A549 (cell line): ENCODE measurements around the gene FER. TPM values are rescaled to one million over a fixed set of nuclear protein-coding genes. Genes with fewer than 3 reads are reported as not detected.
A peak's percentile ranks its signal among the peaks of the same experiment; 100 is the strongest.

Source experiments
- ATAC-seq, 2 experiments: fragments of 200-7000 bp in 1 of 2; fragments of >200 bp in 1 of 2; cut with Nextera tagmentation in 1 of 2; cut with Tn5 transposase in 1 of 2; 3 replicates each; pipeline versions ENCODE4 v1.8.0 to v1.9.1; 2018 to 2020; ENCODE audit warnings: mild to moderate bottlenecking in 1 of 2, moderate library complexity in 1 of 2
- CTCF ChIA-PET: fragments of 300-600 bp; sonication (Branson Sonifier 250); formaldehyde crosslinking; extraction: SDS; loops from one replicate; lab custom pipeline; 2021; ENCODE audit warnings: antibody characterized with exemption, inconsistent platforms; lab: Yijun Ruan, JAX
- POLR2A ChIA-PET: fragments of 350-600 bp; formaldehyde crosslinking; extraction: SDS; loops from one replicate; lab custom pipeline; 2021; ENCODE audit warnings: antibody characterized with exemption, inconsistent platforms; lab: Yijun Ruan, JAX
- DNase-seq, 2 experiments: peaks; one replicate each; pipeline versions ENCODE4 v3.0.0 to v3.0.0-alpha.2; 2011 to 2016; ENCODE audit warnings: low read depth in 1 of 2, low spot score in 1 of 2
- FAIRE-seq: peaks from 2 replicates; lab custom pipeline; 2011; peaks lifted over from hg19 to GRCh38; lab: Jason Lieb, UNC
- H3K27ac ChIP-seq, 2 experiments: fragments of >200 bp; sonication (Bioruptor Twin); formaldehyde crosslinking; 3 replicates each; pipeline ENCODE4 v1.5.1; 2016 to 2017
- H3K4me1 ChIP-seq: fragments of >200 bp; sonication (Bioruptor Twin); formaldehyde crosslinking; 3 replicates; pipeline ENCODE4 v1.6.1; 2016
- H3K4me2 ChIP-seq: fragments of >200 bp; sonication (Bioruptor Twin); formaldehyde crosslinking; 3 replicates; pipeline ENCODE4 v1.6.1; 2016
- H3K4me3 ChIP-seq: fragments of >200 bp; sonication (Bioruptor Twin); formaldehyde crosslinking; 3 replicates; pipeline ENCODE4 v1.5.1; 2016
- H3K9me3 ChIP-seq: fragments of >200 bp; sonication (Bioruptor Twin); formaldehyde crosslinking; 3 replicates; pipeline ENCODE4 v1.6.1; 2016
- BHLHE40 ChIP-seq: IDR thresholded peaks from 2 replicates; pipeline ENCODE4 v1.6.1; 2012; ENCODE audit warnings: low read depth, low read length, inconsistent platforms
- CBX2 ChIP-seq: fragments of 200-600 bp; sonication (generic); IDR thresholded peaks from 2 replicates; pipeline ENCODE4 v1.6.1; 2016; ENCODE audit warnings: low read depth, mild to moderate bottlenecking, borderline replicate concordance
- CEBPB ChIP-seq, 2 experiments: fragments of >200 bp in 1 of 2; sonication (Bioruptor Twin) in 1 of 2; formaldehyde crosslinking in 1 of 2; IDR thresholded peaks; 2 replicates each; pipeline ENCODE4 v1.6.1; 2012 to 2016
- CHD2 ChIP-seq: fragments of 150-350 bp; IDR thresholded peaks from 2 replicates; pipeline ENCODE4 v1.6.1; 2014; ENCODE audit warnings: low read length; ENCODE audit not compliant: partially characterized antibody
- CHD4 ChIP-seq: fragments of 200-600 bp; sonication (generic); IDR thresholded peaks from 2 replicates; pipeline ENCODE4 v1.6.1; 2016; ENCODE audit warnings: antibody characterized with exemption, mild to moderate bottlenecking, borderline replicate concordance
- EHF ChIP-seq: fragments of 250-450 bp; sonication (Bioruptor Pico); IDR thresholded peaks from 2 replicates; pipeline ENCODE4 v1.5.0; 2020; ENCODE audit warnings: mild to moderate bottlenecking
- EHMT2 ChIP-seq: fragments of 200-600 bp; sonication (generic); IDR thresholded peaks from 2 replicates; pipeline ENCODE4 v1.6.1; 2016; ENCODE audit warnings: antibody characterized with exemption, low read depth, mild to moderate bottlenecking, moderate library complexity
- EP300 ChIP-seq, 2 experiments: fragments of >200 bp; sonication (Bioruptor Twin); formaldehyde crosslinking; IDR thresholded peaks; 2 replicates in 1 of 2; 3 replicates in 1 of 2; pipeline ENCODE4 v1.6.1; 2016 to 2017
- ESRRA ChIP-seq: fragments of 150-350 bp; IDR thresholded peaks from 2 replicates; pipeline ENCODE4 v1.6.1; 2014; ENCODE audit warnings: mild to moderate bottlenecking, low read length, borderline replicate concordance
- FOSB ChIP-seq: fragments of 250-450 bp; sonication (Bioruptor Pico); IDR thresholded peaks from 2 replicates; pipeline ENCODE4 v1.5.0; 2020; ENCODE audit warnings: mild to moderate bottlenecking, moderate library complexity
- FOXS1 ChIP-seq: fragments of 250-450 bp; sonication (Bioruptor Pico); IDR thresholded peaks from 2 replicates; pipeline ENCODE4 v1.5.0; 2020; ENCODE audit warnings: mild to moderate bottlenecking, moderate library complexity
- GATA3 ChIP-seq: IDR thresholded peaks from 2 replicates; pipeline ENCODE4 v1.6.1; 2012; ENCODE audit warnings: borderline replicate concordance
- HDAC2 ChIP-seq: fragments of 200-600 bp; sonication (generic); IDR thresholded peaks from 2 replicates; pipeline ENCODE4 v1.6.1; 2016
- HMGXB4 ChIP-seq: fragments of 250-450 bp; sonication (Bioruptor Pico); IDR thresholded peaks from 2 replicates; pipeline ENCODE4 v1.5.0; 2021; ENCODE audit warnings: mild to moderate bottlenecking, moderate library complexity, borderline replicate concordance
- HOXB13 ChIP-seq: fragments of 250-450 bp; sonication (Bioruptor Pico); IDR thresholded peaks from 2 replicates; pipeline ENCODE4 v1.5.0; 2020; ENCODE audit warnings: low read depth, mild to moderate bottlenecking, moderate library complexity
- HOXB5 ChIP-seq: fragments of 250-450 bp; sonication (Bioruptor Pico); IDR thresholded peaks from 2 replicates; pipeline ENCODE4 v1.5.0; 2020; ENCODE audit warnings: mild to moderate bottlenecking, moderate library complexity
- JUNB ChIP-seq: fragments of >200 bp; sonication (Bioruptor Twin); formaldehyde crosslinking; IDR thresholded peaks from 2 replicates; pipeline ENCODE4 v1.6.1; 2016
- KDM1A ChIP-seq: fragments of 200-600 bp; sonication (generic); IDR thresholded peaks from 2 replicates; pipeline ENCODE4 v1.6.1; 2016; ENCODE audit warnings: low read depth, mild to moderate bottlenecking
- KDM5A ChIP-seq: fragments of 200-600 bp; sonication (generic); IDR thresholded peaks from 2 replicates; pipeline ENCODE4 v1.6.1; 2016; ENCODE audit warnings: antibody characterized with exemption, mild to moderate bottlenecking
- MAFK ChIP-seq: fragments of 450-650 bp; IDR thresholded peaks from 2 replicates; pipeline ENCODE4 v1.6.1; 2014; ENCODE audit not compliant: partially characterized antibody
- MAZ ChIP-seq: fragments of 150-350 bp; IDR thresholded peaks from 2 replicates; pipeline ENCODE4 v1.6.1; 2014; ENCODE audit warnings: antibody characterized with exemption, low read depth, low read length, borderline replicate concordance
- MYC ChIP-seq: IDR thresholded peaks from 2 replicates; pipeline ENCODE4 v1.6.1; 2012; ENCODE audit warnings: mild to moderate bottlenecking, inconsistent platforms, low read length, improper control_type of control experiment, borderline replicate concordance
- NFE2L2 ChIP-seq: fragments of 150-350 bp; conservative IDR thresholded peaks from 2 replicates; pipeline ENCODE4 v1.6.1; 2014; ENCODE audit warnings: low read length
- NR3C1 ChIP-seq: fragments of >200 bp; sonication (Bioruptor Twin); formaldehyde crosslinking; IDR thresholded peaks from 3 replicates; pipeline ENCODE4 v1.6.1; 2017
- PHF8 ChIP-seq: fragments of 200-600 bp; sonication (generic); IDR thresholded peaks from 2 replicates; pipeline ENCODE4 v1.6.1; 2016; ENCODE audit warnings: low read depth, mild to moderate bottlenecking, antibody characterized with exemption, moderate library complexity, borderline replicate concordance
- POLR2A ChIP-seq: IDR thresholded peaks from 2 replicates; pipeline ENCODE4 v1.6.1; 2012; ENCODE audit warnings: mild to moderate bottlenecking, low read length
- RCOR1 ChIP-seq: fragments of 150-350 bp; IDR thresholded peaks from 2 replicates; pipeline ENCODE4 v1.6.1; 2014; ENCODE audit warnings: antibody characterized with exemption, low read length, low read depth
- REST ChIP-seq: fragments of 200-600 bp; sonication (generic); IDR thresholded peaks from 2 replicates; pipeline ENCODE4 v1.6.1; 2016; ENCODE audit warnings: antibody characterized with exemption, mild to moderate bottlenecking, moderate library complexity
- RFX5 ChIP-seq: fragments of 450-650 bp; IDR thresholded peaks from 2 replicates; pipeline ENCODE4 v1.7.1; 2014; ENCODE audit warnings: antibody characterized with exemption, mild to moderate bottlenecking, moderate library complexity
- RNF2 ChIP-seq: fragments of 200-600 bp; sonication (generic); IDR thresholded peaks from 2 replicates; pipeline ENCODE4 v1.6.1; 2016; ENCODE audit warnings: low read depth, mild to moderate bottlenecking, antibody characterized with exemption, moderate library complexity, borderline replicate concordance
- SMC3 ChIP-seq: fragments of >200 bp; sonication (Bioruptor Twin); formaldehyde crosslinking; IDR thresholded peaks from 3 replicates; pipeline ENCODE4 v1.6.1; 2018; ENCODE audit warnings: inconsistent platforms
- TFCP2L1 ChIP-seq: fragments of 250-450 bp; sonication (Bioruptor Pico); IDR thresholded peaks from 2 replicates; pipeline ENCODE4 v1.5.0; 2021; ENCODE audit warnings: mild to moderate bottlenecking
- TP53 ChIP-seq: fragments of 250-450 bp; sonication (Bioruptor Pico); IDR thresholded peaks from 2 replicates; pipeline ENCODE4 v1.5.0; 2021; ENCODE audit warnings: mild to moderate bottlenecking, moderate library complexity
- ZFP36 ChIP-seq: fragments of 450-650 bp; IDR thresholded peaks from 2 replicates; pipeline ENCODE4 v1.6.1; 2014; ENCODE audit warnings: borderline replicate concordance; ENCODE audit not compliant: partially characterized antibody
- ZNF302 ChIP-seq: fragments of 250-450 bp; sonication (Bioruptor Pico); IDR thresholded peaks from 2 replicates; pipeline ENCODE4 v1.9.0; 2021; ENCODE audit warnings: inconsistent platforms, mild to moderate bottlenecking, moderate library complexity
- WGBS: methylation state at CpG from one replicate; pipeline ENCODE4 v1.1.6; 2017; ENCODE audit errors: missing lambda C conversion rate; 5-methylcytosine and 5-hydroxymethylcytosine counted together
- polyA plus RNA-seq, 4 experiments: library from polyadenylated mRNA; depleted of rRNA in 3 of 4; stranded (reverse); fragments of >200 nt; fragmentation: RNase III in 1 of 4; extraction: RNeasy Plus Mini Kit Qiagen cat#74134 plus additional on column Dnase treatment in 1 of 4; gene quantifications; 2 replicates in 3 of 4; 3 replicates in 1 of 4; pipeline ENCODE4 v1.2.3, GENCODE V29; 2011 to 2017
- TF ChIP-seq, protein P1 (sequence below): fragments of >200 bp; sonication (Bioruptor Twin); formaldehyde crosslinking; IDR thresholded peaks from 2 replicates; pipeline ENCODE4 v1.6.1; 2016
- TF ChIP-seq, protein P2 (sequence below): fragments of 450-650 bp; IDR thresholded peaks from 2 replicates; pipeline ENCODE4 v1.6.1; 2014; ENCODE audit warnings: antibody characterized with exemption
- TF ChIP-seq, protein P3 (sequence below): fragments of >200 bp; sonication (Bioruptor Twin); formaldehyde crosslinking; IDR thresholded peaks from 3 replicates; pipeline ENCODE4 v1.6.1; 2016

The FER gene
- polyA plus RNA-seq, 2 of the 4 experiments (the other 2 are of a cell fraction) = 3.6 to 12.3 TPM

DNA sequence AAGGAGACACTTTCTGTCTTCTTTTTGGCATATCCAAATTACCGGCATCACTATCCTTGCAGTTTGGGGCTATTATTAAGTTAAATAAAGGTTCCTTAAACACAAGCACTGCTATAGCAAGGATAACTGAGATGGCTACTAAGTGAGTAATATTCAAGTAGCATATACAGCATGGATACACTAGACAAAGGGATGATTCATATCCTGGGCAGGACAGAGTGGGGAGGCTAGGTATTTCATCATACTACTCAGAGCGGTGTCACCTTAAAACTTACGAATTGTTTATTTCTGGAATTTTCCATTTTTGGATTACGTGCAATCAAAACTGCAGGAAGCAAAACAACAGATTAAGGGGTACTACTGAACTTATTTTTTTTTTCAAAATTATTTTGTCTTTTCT, 54.1 kb downstream of the FER start:
- peak overlapping the region; percentile 61 for H3K4me2 ChIP-seq
- ATAC-seq (peak; percentile 100), DNase-seq (peak; percentile 51 to 83), FAIRE-seq (peak; percentile 94)
- no peak overlapping the region for H3K4me3 ChIP-seq
- H3K9me3 ChIP-seq = peaks cover 20% of the 10 kb centered on the region; the same call in 2 of the 3 replicates
- ChIA-PET CTCF (no interaction called here), POLR2A (no interaction called here)
- H3K27ac ChIP-seq = peak overlapping the region; percentile 73 to 83
- WGBS = 11% methylated on average over 4 of the region's 4 CpGs
- peaks cover 25% of the 10 kb centered on the region for H3K4me1 ChIP-seq
- TF ChIP-seq, protein P1, sequence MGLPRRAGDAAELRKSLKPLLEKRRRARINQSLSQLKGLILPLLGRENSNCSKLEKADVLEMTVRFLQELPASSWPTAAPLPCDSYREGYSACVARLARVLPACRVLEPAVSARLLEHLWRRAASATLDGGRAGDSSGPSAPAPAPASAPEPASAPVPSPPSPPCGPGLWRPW = no peak
- TF ChIP-seq FOSB (CRISPR knock-in tag) = no peak
- TF ChIP-seq FOXS1 (CRISPR knock-in tag) = no peak
- TF ChIP-seq TP53 (CRISPR knock-in tag) = no peak
- no peak for TF ChIP-seq PHF8
- TF ChIP-seq JUNB = peak; percentile 86
- TF ChIP-seq, protein P2, sequence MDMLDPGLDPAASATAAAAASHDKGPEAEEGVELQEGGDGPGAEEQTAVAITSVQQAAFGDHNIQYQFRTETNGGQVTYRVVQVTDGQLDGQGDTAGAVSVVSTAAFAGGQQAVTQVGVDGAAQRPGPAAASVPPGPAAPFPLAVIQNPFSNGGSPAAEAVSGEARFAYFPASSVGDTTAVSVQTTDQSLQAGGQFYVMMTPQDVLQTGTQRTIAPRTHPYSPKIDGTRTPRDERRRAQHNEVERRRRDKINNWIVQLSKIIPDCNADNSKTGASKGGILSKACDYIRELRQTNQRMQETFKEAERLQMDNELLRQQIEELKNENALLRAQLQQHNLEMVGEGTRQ = no peak
- TF ChIP-seq GATA3 = no peak; the same call in 1 of the 2 replicates
- no peak for TF ChIP-seq RCOR1
- TF ChIP-seq, protein P3, sequence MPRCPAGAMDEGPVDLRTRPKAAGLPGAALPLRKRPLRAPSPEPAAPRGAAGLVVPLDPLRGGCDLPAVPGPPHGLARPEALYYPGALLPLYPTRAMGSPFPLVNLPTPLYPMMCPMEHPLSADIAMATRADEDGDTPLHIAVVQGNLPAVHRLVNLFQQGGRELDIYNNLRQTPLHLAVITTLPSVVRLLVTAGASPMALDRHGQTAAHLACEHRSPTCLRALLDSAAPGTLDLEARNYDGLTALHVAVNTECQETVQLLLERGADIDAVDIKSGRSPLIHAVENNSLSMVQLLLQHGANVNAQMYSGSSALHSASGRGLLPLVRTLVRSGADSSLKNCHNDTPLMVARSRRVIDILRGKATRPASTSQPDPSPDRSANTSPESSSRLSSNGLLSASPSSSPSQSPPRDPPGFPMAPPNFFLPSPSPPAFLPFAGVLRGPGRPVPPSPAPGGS = peak; percentile 52; the same call in 1 of the 3 replicates
- no peak for TF ChIP-seq TFCP2L1
- no peak for TF ChIP-seq RFX5
- no peak for TF ChIP-seq NR3C1
- TF ChIP-seq HOXB13 = no peak
- no peak for TF ChIP-seq RNF2
- no peak for TF ChIP-seq ZFP36
- TF ChIP-seq HMGXB4 (CRISPR knock-in tag) = no peak
- TF ChIP-seq HOXB5 (CRISPR knock-in tag) = no peak
- no peak for TF ChIP-seq KDM5A
- no peak for TF ChIP-seq EHMT2
- no peak for TF ChIP-seq POLR2A
- TF ChIP-seq MYC = no peak
- TF ChIP-seq EP300 (IDR thresholded peaks at IDR 0.05) = peak in 1 of 2 experiments; percentile 56; a peak in 1 of 5 replicates
- no peak for TF ChIP-seq REST
- TF ChIP-seq KDM1A = no peak
- no peak for TF ChIP-seq HDAC2
- no peak for TF ChIP-seq EHF
- no peak for TF ChIP-seq CHD4
- TF ChIP-seq ZNF302 = no peak
- TF ChIP-seq CHD2 = no peak
- 0 out of 3 replicates have a peak, but pooled peaks have one; percentile 9 for TF ChIP-seq SMC3
- no peak for TF ChIP-seq NFE2L2
- no peak for TF ChIP-seq BHLHE40
- TF ChIP-seq CBX2 = no peak
- TF ChIP-seq ESRRA = no peak
- peak; percentile 82 to 91; a peak in 3 of 4 replicates for TF ChIP-seq CEBPB (IDR thresholded peaks at IDR 0.05)
- no peak for TF ChIP-seq MAFK
- TF ChIP-seq MAZ = no peak
